ENCODE results near the gene TRAF6.

- no peak for TF ChIP-seq CTCF (IDR thresholded peaks at IDR 0.05)
- no peak for TF ChIP-seq ZFX (IDR thresholded peaks at IDR 0.05; ENCODE audit: borderline replicate concordance)
Measured at GRCh38 chr11:36558571-36559413, 48.7 kb upstream of the TRAF6 start.

Data from 22Rv1 (cell line).